Measurements from ENCODE around the gene UQCRC1. TPM values are rescaled to one million over a fixed set of nuclear protein-coding genes. Genes with fewer than 3 reads are reported as not detected.

Gene UQCRC1
- total and polyA plus RNA-seq, 3 donors from 2014 or later = 281 to 287 (median 282) TPM

DNA sequence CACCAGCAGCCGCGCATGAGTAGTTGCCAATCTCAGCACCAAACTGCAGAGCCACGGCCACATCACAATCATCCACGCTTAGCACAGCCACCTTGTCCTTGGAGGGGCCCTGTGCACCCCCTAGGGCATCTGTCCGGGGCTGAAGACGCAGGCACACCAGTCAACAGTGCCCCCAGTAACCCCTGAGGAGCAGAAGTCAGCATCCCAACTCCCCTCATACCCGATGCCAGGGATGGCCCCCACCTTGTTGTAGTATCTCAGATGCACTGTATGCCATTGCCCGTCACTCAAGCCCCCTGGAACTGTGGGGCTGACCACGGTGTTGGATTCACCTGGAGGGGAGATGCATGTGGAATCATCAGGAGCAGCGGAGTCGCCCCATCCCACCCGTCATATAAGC, 45.6 kb upstream of the UQCRC1 start:
- TF ChIP-seq POLR2A (IDR thresholded peaks at IDR 0.05) = no peak
- TF ChIP-seq, protein P1, sequence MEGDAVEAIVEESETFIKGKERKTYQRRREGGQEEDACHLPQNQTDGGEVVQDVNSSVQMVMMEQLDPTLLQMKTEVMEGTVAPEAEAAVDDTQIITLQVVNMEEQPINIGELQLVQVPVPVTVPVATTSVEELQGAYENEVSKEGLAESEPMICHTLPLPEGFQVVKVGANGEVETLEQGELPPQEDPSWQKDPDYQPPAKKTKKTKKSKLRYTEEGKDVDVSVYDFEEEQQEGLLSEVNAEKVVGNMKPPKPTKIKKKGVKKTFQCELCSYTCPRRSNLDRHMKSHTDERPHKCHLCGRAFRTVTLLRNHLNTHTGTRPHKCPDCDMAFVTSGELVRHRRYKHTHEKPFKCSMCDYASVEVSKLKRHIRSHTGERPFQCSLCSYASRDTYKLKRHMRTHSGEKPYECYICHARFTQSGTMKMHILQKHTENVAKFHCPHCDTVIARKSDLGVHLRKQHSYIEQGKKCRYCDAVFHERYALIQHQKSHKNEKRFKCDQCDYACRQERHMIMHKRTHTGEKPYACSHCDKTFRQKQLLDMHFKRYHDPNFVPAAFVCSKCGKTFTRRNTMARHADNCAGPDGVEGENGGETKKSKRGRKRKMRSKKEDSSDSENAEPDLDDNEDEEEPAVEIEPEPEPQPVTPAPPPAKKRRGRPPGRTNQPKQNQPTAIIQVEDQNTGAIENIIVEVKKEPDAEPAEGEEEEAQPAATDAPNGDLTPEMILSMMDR (IDR thresholded peaks at IDR 0.05) = no peak
- 83 to 87% methylated on average over 8 to 12 of the region's 12 CpGs for WGBS, 2 donors
- Histone ChIP-seq H3K4me1 (peaks cover 7% of the 10 kb centered on the region), H3K9me3 (no peaks in the 10 kb centered on the region), H3K27ac (no peak overlapping the region), H3K27me3 (no peaks in the 10 kb centered on the region), H3K4me3 (no peak overlapping the region), H3K36me3 (ENCODE audit: low read depth, missing control alignments) (no peaks in the 10 kb centered on the region)
- DNase-seq = no peak
- intact Hi-C loops (cut with DNase I; ENCODE audit: low total_unique reads) = no loop called here

DNA sequence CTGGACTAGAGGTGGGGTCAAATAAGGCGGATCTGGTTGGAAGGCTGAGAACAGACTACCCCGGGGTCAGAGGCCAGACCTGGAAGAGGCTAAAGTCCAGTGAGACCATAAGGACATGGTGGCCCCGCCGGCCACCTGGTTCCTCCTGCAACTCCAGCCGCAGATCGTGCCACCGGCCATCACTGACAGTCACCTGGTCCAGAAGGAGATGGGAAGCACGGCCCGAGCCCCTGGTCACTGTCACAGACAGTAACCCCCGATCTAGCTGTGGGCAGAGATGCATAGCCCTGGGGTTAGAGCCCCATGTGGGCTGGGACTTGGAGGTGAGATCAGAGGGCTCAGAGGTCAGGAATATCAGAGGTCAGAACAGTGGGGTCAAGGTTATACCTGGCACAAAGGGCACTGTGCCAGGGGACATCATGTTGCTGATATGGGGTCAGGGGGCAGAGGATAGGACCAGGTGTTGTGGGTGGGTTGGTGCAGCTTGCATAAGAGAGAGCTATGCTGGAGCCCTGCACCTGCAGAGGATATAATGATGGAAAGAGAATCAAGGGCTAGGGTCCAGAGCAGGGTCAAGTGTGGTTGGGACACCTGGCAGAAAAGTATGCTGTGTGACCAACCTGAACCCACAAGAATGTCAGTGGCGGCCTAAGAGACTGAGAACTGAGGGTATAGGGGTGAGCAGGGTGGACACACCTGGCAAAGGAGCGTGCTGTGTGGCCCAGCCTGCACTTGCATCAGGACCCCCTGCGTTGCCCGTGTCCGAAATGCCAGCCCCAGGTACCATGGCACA, 43.7 kb upstream of the UQCRC1 start:
- intact Hi-C loops (cut with DNase I; ENCODE audit: low total_unique reads) = no loop called here
- no peaks in the 10 kb centered on the region for H3K27me3 ChIP-seq
- no peak overlapping the region for H3K4me3 ChIP-seq
- no peaks in the 10 kb centered on the region for H3K36me3 ChIP-seq (ENCODE audit: low read depth, missing control alignments)
- H3K4me1 ChIP-seq = peaks cover 7% of the 10 kb centered on the region
- no peaks in the 10 kb centered on the region for H3K9me3 ChIP-seq
- TF ChIP-seq, protein P1 (IDR thresholded peaks at IDR 0.05) = no peak
- no peak for TF ChIP-seq POLR2A (IDR thresholded peaks at IDR 0.05)
- DNase-seq = no peak
- WGBS, 2 donors = 94 to 95% methylated on average over 15 of the region's 15 CpGs
- no peak overlapping the region for H3K27ac ChIP-seq

DNA sequence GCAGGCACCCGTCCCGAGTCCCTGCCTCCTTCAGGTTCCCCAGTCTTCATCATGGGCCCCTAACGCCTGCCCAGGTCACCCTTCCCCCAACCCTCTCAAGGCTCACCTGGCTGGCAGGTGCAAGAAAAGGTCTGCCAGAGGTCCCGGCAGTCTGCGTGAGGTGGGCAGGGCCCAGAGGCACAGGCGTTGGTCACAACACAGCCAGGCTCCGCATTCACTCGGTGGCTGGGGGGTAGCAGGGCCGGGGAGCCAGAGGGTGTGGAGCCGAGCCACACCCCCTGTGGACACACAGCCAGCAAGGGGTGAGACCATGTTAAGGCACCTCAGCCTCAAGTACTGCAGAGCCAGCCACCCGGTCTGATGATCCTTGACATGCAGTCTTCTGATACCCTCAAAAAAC, 42.3 kb upstream of the UQCRC1 start:
- peaks cover 7% of the 10 kb centered on the region for H3K4me1 ChIP-seq
- no peak overlapping the region for H3K27ac ChIP-seq
- no peaks in the 10 kb centered on the region for H3K27me3 ChIP-seq
- intact Hi-C loops (cut with DNase I; ENCODE audit: low total_unique reads) = no loop called here
- H3K9me3 ChIP-seq = no peaks in the 10 kb centered on the region
- no peaks in the 10 kb centered on the region for H3K36me3 ChIP-seq (ENCODE audit: low read depth, missing control alignments)
- no peak for DNase-seq
- no peak for TF ChIP-seq POLR2A (IDR thresholded peaks at IDR 0.05)
- TF ChIP-seq, protein P1 (IDR thresholded peaks at IDR 0.05) = no peak
- no peak overlapping the region for H3K4me3 ChIP-seq
- 89 to 99% methylated on average over 5 to 11 of the region's 11 CpGs for WGBS, 2 donors

DNA sequence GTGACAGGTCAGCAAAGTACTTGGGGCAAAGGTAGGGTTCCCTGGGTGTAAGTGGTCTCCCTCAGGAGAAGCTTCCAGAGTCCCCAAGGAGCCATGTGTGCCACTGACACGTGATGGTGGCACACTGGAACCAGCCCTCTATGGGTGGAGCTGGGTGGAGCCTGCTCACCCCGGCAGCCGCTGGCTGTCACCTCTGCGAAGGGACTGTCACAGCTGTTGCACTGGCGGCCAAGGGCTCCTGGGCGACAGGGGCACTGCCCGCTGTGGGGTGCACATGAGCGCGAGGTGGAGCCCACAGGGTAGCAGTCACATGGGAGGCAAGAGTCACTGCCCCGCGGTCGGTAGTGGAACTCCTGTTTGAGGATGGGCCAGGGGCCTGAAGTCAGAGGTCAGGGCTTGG, 41.3 kb upstream of the UQCRC1 start:
- Histone ChIP-seq H3K4me3 (no peak overlapping the region), H3K4me1 (peaks cover under 1% of the 10 kb centered on the region), H3K9me3 (no peaks in the 10 kb centered on the region), H3K27me3 (no peaks in the 10 kb centered on the region), H3K36me3 (ENCODE audit: low read depth, missing control alignments) (no peaks in the 10 kb centered on the region), H3K27ac (no peak overlapping the region)
- no peak for DNase-seq
- intact Hi-C loops (cut with DNase I; ENCODE audit: low total_unique reads) = no loop called here
- TF ChIP-seq, protein P1 (IDR thresholded peaks at IDR 0.05) = no peak
- TF ChIP-seq POLR2A (IDR thresholded peaks at IDR 0.05) = no peak
- 91% methylated on average over 10 to 12 of the region's 12 CpGs for WGBS, 2 donors
